RWPE2 (cell line): ENCODE data around the gene HAUS7.

ENCODE experiments used
- ATAC-seq: fragments of 200-7000 bp; cut with Tn5 transposase; 3 replicates; pipeline ENCODE4 v1.9.1; 2021; ENCODE audit warnings: low read depth
- DNase-seq: peaks from one replicate; pipeline ENCODE4 v3.0.0-alpha.2; 2020; ENCODE audit warnings: low spot score
- H3K27ac ChIP-seq: fragments of 450-650 bp; 2 replicates; pipeline ENCODE4 v1.5.1; 2017; ENCODE audit warnings: mild to moderate bottlenecking; ENCODE audit not compliant: poor library complexity, severe bottlenecking
- H3K27me3 ChIP-seq: fragments of 250-450 bp; sonication (Bioruptor Pico); 2 replicates; pipeline ENCODE4 v1.5.1; 2021; ENCODE audit warnings: mild to moderate bottlenecking, moderate library complexity; ENCODE audit not compliant: insufficient read depth, poor library complexity, severe bottlenecking
- H3K36me3 ChIP-seq: fragments of 250-450 bp; sonication (Bioruptor Pico); 2 replicates; pipeline ENCODE4 v1.5.1; 2020; ENCODE audit warnings: low read depth, mild to moderate bottlenecking, moderate library complexity
- H3K4me1 ChIP-seq: fragments of 250-450 bp; sonication (Bioruptor Pico); 2 replicates; pipeline ENCODE4 v1.5.1; 2021; ENCODE audit warnings: mild to moderate bottlenecking, moderate library complexity; ENCODE audit not compliant: insufficient read depth, poor library complexity, severe bottlenecking
- H3K4me3 ChIP-seq: fragments of 250-450 bp; sonication (Bioruptor Pico); 2 replicates; pipeline ENCODE4 v1.5.1; 2021; ENCODE audit warnings: mild to moderate bottlenecking, moderate library complexity; ENCODE audit not compliant: severe bottlenecking
- H3K9me3 ChIP-seq: fragments of 250-450 bp; sonication (Bioruptor Pico); 2 replicates; pipeline ENCODE4 v1.5.1; 2021; ENCODE audit warnings: mild to moderate bottlenecking, moderate library complexity; ENCODE audit not compliant: severe bottlenecking
- TF ChIP-seq, protein P1 (sequence below): fragments of 450-650 bp; IDR thresholded peaks from one replicate; pipeline ENCODE4 v1.5.1; 2017; ENCODE audit warnings: mild to moderate bottlenecking, moderate library complexity; ENCODE audit not compliant: poor library complexity, severe bottlenecking

The HAUS7 gene

DNA sequence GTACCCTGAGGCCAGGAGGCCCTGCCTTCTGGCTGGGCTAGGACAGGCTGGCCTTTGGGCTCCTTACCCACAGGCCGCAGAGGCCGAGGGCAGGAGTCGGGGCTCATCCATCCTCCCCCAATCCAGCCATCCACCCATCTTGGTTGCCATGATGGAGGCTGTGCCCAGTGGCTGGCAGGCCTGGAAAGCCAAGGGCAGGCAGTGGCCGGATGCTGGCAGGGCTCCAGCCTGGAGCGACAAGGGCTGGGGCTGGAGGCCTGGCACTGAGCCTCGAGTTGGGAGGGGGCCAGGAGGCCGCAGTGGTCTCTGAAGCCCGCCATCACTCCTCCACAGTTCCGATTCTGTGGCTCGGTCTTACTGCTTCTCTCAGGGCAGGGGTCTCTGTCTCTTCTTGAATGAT is 15.8 kb upstream of the HAUS7 start:
- TF ChIP-seq, protein P1, sequence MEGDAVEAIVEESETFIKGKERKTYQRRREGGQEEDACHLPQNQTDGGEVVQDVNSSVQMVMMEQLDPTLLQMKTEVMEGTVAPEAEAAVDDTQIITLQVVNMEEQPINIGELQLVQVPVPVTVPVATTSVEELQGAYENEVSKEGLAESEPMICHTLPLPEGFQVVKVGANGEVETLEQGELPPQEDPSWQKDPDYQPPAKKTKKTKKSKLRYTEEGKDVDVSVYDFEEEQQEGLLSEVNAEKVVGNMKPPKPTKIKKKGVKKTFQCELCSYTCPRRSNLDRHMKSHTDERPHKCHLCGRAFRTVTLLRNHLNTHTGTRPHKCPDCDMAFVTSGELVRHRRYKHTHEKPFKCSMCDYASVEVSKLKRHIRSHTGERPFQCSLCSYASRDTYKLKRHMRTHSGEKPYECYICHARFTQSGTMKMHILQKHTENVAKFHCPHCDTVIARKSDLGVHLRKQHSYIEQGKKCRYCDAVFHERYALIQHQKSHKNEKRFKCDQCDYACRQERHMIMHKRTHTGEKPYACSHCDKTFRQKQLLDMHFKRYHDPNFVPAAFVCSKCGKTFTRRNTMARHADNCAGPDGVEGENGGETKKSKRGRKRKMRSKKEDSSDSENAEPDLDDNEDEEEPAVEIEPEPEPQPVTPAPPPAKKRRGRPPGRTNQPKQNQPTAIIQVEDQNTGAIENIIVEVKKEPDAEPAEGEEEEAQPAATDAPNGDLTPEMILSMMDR, result no peak
- Histone ChIP-seq H3K9me3 (no peaks in the 10 kb centered on the region), H3K36me3 (no peaks in the 10 kb centered on the region), H3K4me1 (no peaks in the 10 kb centered on the region), H3K27me3 (no peaks in the 10 kb centered on the region), H3K4me3 (no peak overlapping the region), H3K27ac (no peak overlapping the region)
- no peak for DNase-seq
- ATAC-seq, result no peak

DNA sequence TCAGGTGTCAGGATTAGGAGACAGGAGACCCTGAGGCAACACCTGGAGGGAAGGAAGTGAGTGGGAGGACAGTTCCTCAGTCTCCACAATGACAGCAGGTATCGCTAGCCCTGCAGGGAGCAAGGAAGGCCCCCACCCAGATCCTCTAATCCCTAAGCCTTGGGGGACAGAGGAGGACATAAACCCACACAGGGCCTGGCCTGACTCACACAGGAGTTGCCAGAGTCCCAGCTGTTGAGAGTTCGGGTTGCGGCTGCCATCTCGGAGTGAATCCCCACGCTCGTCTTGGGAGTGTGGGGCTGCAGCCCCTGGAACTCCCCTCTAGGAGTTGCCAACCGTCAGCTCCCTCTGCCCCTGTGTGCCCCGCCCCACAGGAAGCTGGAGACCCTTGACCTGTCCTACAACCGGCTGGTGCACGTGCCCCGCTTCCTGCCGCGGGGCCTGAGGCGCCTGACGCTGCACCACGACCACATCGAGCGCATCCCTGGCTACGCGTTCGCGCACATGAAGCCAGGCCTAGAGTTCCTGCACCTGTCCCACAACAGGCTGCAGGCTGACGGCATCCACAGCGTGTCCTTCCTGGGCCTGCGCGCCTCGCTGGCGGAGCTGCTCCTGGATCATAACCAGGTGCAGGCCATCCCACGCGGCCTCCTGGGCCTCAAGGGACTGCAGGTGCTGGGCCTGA is 15.2 kb upstream of the HAUS7 start:
- H3K4me1 ChIP-seq, result no peaks in the 10 kb centered on the region
- no peaks in the 10 kb centered on the region for H3K27me3 ChIP-seq
- no peak overlapping the region for H3K4me3 ChIP-seq
- ATAC-seq, result no peak
- H3K27ac ChIP-seq, result no peak overlapping the region
- H3K36me3 ChIP-seq, result no peaks in the 10 kb centered on the region
- TF ChIP-seq, protein P1, result no peak
- DNase-seq, result no peak
- no peaks in the 10 kb centered on the region for H3K9me3 ChIP-seq

DNA sequence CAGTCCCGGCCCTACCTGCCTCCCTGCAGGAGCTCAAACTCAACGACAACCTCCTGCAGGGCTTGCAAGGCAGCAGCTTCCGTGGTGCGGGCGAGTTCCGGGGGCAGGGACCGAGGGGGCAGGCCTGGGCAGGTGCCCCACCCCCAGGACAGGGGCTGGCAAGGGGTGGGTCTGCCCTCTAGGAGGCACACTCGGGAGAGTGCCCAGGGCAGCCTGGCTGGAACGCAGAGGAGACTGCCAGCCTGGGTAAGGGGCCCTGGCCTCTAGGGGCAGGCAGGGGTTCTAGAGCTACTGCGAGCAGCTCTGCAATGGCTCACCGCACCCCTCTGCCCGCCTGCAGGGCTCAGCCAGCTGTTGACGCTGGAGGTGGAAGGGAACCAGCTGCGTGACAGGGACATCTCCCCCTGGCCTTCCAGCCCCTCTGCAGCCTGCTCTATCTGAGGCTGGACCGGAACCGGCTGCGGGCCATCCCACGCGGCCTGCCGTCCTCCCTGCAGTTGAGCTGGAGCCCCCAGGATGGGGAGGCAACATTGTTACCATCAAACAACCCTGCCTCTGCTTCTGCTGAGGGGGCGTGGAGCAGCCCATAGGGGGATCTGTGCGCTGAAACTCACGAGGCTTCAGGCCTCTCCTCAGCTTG is 12.1 kb upstream of the HAUS7 start:
- H3K27me3 ChIP-seq, result no peaks in the 10 kb centered on the region
- H3K9me3 ChIP-seq, result no peaks in the 10 kb centered on the region
- TF ChIP-seq, protein P1, result no peak

DNA sequence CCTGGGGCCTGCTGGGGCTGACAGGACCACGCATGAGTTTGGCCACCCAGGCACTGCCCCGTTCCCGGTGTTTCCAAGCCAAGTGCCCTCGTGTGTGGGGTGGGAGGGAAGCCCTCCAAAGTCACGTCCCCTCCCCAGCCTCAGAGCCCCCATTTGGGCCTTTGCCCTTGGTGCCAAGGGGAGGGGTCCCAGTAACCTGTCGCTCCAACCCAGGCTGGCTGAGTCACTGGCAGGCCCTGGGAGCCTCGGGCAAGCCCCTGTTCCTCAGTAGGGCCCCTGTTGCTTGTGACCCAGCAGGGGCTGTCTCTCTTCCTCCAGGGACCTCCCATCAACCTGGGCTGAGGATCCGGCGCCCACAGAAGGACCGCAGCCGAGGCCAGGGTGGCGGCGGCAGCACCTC is 10.7 kb upstream of the HAUS7 start:
- Histone ChIP-seq H3K27ac (no peak overlapping the region), H3K4me3 (no peak overlapping the region), H3K27me3 (no peaks in the 10 kb centered on the region), H3K4me1 (no peaks in the 10 kb centered on the region), H3K36me3 (no peaks in the 10 kb centered on the region), H3K9me3 (no peaks in the 10 kb centered on the region)
- TF ChIP-seq, protein P1, result no peak
- no peak for ATAC-seq
- no peak for DNase-seq

More for the DNA sequence above, 12.1 kb upstream of the HAUS7 start:
- DNase-seq (no peak), ATAC-seq (no peak)
- H3K4me1 ChIP-seq, result no peaks in the 10 kb centered on the region
- H3K4me3 ChIP-seq, result no peak overlapping the region
- no peak overlapping the region for H3K27ac ChIP-seq
- no peaks in the 10 kb centered on the region for H3K36me3 ChIP-seq

DNA sequence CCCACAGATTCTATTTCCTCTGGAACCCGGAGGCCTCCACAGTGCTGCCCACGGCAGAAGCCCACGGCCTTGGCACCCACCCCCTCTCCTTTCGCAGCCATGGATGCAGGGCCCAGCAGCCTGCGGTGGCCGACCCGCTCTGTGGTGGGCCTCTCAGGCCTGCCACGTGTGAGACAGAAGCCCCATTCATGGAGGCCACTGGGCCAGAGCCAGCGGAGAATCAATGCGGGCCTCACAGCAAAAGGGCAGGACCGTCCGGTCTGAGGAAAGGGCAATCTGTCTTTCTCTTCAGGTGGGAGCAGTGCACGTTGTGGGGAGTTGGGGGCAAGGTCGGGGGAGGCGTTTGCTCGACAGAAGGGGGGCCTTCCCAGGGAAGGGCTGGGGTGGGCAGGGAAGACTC is 8.4 kb upstream of the HAUS7 start:
- ATAC-seq (no peak), DNase-seq (no peak)
- H3K9me3 ChIP-seq, result no peaks in the 10 kb centered on the region
- no peak overlapping the region for H3K4me3 ChIP-seq
- no peaks in the 10 kb centered on the region for H3K4me1 ChIP-seq
- no peak overlapping the region for H3K27ac ChIP-seq
- no peaks in the 10 kb centered on the region for H3K27me3 ChIP-seq
- no peaks in the 10 kb centered on the region for H3K36me3 ChIP-seq
- TF ChIP-seq, protein P1, result no peak
